ENCODE measurements around the gene CREB1.

The CREB1 gene

DNA sequence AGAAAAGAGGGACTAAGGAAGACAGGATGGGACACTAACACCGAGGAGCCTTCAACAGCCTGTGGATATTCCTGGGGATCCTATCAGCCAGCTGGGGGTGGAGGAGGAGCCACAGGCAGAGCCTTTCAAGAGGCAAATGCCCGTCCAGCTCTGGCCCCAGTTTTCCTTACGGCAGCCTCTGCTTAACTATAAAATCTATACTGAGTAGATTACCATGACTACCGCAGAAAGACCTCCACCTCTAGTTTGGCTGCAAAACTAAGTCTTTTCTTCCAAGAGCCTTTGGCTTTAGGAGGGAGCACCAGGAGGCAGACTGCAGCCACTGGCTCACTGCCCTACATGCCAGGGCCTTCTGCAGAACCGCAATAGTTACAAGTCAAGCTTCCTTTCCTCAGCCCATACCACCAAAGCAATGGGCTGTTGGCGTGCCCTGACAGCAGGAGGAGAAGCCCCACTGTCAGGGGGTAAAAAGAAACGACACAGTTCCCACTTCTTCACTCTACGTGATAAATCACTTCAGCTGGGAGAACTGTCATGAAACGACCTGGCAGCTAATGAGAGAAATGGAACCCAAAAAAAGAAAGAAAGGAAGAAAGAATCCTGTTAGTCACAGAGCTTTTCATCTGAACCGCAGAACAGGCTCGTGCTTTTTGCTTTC, 25.1 kb upstream of the CREB1 start:
- DNase-seq, result no peak

DNA sequence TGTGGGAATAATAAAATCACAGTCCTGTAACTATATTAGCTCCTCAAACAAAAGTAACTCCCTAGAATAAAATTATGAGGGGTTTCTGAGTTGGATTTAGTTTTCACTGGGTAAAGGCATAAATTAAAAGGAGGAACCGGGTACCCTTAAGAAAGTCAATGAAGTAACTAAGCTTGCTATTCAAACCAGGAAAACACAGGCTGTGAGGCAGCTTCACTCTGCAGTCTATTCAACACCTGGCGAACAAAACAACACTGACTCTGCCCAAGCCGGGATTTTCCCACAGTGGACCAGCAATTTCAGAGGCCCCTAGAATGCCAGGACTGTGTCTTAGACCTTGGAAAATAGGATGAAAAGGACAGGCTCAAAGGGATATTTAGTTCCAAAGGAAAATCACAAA, 24.6 kb upstream of the CREB1 start:
- no peak for DNase-seq

DNA sequence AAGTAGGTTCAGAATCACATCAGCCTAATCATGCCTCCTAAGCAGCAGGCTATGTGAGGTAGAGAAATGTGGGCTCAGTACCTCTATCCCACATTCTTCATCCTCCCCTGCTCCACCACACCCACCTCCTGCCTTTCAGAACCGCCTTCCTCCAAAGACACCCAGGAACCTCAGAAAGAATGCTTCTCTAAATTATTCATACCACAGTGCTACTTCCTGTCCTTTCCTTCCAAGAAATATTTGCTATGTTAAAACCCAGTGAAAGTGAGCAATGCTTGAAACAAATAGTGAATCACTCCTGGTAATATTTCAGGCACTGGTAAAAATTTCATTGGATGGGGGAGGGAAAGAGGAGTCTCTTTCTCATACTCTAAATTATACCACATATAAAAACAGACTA, 24.0 kb upstream of the CREB1 start:
- DNase-seq, result peak; percentile 14

DNA sequence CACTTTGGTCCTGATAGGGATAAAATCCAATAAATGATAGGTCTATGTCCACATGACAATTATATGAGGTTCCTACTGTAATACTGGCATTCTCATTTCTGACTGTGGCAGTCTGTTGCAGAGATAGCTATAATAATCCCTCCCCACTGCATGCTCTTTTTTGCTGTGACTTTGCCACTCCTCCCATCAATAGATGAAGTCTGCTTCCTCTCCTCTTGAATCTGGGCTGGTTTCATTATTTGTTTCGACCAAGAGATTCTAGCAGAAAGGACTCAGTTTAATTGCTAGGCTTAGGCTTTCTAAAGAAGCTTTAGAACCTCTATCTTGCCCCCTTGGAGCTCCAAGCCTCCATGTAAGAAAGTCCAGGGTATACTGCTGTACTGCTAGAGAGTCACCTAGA, 23.3 kb upstream of the CREB1 start:
- DNase-seq, result no peak

DNA sequence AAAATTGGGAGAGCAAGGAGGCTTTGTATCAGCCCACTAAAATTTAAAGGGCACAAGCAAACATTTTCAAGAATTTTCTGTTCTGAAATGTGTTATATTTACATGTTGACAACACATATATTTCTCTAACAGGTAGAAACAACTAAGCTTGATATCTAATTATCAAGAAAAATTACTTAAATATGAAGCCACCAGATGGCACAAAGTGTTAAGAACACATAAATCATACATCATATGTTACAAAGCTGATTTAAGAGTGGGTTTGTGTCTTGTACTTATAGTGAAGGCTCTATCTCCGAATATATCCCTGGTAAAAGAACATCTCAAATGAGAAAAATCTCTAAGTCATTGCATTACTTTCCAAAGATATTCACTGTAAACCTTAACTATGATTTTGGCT, 19.6 kb upstream of the CREB1 start:
- DNase-seq, result no peak

DNA sequence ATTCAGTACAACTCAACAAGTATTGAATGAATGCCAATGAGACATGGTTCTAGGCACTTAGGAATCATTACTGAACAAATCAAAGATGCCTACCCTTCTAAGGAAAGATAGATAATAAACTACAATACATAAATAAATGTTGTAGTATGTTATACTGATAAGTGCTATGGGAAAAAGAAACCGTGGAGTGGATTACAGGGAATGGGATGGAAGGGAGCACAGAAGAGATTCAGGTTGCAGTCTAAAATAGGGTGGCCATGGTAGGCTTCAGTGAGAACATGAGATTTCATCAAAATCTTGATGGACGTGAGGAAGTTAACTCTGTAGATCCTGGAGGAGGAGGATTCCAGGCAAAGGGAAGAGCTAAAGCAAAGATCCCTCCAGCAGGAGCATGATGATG, 17.9 kb upstream of the CREB1 start:
- DNase-seq, result no peak

DNA sequence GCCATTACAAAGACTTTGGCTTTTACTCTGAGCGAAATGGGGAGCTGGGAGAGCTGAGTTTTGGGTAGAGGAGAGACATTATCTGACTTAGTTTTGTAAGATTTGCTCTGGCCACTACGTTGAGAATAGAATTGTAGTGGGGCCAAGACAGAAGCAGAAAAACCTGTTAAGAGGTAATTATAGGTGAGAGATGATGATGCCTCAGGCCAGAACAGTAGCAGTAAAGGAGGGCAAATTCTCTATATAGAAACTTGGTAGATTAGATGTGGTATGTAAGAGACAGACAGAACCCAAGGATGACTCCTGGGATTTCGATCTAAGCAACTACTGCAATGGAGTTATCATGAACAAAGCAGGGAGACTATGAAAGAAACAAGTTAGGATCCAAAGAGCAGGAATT, 17.4 kb upstream of the CREB1 start:
- no peak for DNase-seq

DNA sequence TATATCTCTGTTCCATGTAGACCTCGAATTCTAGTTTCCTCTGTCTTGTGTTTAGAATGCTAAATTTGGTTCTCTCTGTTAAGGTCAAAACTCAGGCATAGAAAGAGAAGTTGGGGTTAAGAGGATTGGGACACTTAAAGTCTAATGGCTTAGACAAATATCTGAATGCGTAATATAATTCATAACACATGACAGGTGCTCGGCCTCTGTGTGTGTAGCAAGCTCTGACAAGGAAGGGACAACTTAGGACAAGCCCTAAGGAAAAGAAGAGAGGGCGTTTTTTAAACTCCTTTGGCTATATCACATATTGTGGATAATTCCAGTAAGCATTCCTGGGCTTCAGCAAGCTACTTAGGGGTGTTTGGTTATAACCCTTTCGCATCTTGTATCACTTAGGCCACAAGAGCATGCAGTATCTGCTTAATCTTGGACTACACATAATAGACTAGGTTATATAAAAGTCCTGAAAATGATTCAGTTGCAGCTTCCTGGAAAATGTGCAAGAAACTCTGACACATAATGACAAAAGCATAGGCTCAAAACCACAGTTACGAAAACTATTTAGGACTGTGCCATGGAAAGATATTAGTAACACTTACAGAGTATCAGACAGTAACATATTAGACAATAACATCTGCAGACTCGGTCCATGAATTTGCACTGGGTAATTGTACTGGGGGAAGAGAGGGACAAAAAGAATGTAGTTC, 16.1 kb upstream of the CREB1 start:
- no peak for DNase-seq

DNA sequence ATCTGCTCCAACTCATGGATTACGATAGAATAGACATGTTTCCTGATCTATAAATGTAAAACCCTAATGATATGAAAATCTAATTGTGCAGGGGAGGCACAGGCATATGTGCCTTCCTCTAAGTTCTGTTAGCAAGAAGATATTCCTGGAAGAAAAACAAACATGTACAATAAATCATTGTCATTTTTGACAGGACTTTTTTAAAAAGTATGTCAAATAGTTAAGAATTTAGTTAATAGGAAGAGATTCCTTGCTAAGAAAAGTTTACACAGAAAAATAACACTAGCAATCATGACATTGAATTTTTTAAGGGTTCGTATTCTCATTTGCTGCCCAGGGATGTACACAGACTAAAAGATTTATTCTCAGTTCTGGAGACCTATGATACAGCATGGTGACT, 15.3 kb upstream of the CREB1 start:
- no peak for DNase-seq

DNA sequence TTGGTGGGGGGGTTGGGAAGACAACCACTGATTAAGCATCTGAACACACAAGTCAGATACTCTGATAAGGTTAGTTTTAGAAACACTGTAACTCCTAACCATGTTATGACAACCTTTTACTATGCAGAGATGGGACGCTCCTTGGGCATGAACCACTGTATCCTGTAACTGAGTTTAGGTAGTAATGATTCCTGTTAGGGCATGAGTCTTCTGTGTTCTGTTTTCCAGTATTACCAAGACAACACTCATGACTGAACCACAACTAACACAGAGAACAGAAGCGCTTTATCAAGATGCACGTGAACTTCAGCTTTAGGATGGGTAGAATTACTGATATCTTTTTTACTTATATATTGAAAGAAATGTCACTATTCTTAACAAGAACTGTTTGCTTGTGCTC, 14.1 kb upstream of the CREB1 start:
- DNase-seq, result no peak

DNA sequence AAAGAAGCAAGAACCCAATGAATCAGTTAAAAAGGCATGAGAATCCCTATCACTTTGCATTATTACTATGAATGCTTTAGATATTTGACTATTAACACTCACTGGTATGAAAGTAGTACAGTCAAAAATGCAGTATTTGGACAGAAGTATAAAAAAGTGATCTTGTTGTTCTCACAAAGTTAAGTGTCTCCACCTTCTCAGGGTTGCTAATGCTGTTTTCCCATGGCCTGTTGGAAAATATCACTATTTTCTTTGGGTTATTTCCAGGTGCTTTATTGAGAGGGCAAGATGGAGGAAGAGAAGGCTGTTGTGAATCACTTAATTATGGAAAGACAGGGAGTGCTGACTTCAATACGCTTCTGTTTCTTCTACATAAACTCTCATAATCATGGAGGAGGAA, 13.6 kb upstream of the CREB1 start:
- DNase-seq, result no peak

DNA sequence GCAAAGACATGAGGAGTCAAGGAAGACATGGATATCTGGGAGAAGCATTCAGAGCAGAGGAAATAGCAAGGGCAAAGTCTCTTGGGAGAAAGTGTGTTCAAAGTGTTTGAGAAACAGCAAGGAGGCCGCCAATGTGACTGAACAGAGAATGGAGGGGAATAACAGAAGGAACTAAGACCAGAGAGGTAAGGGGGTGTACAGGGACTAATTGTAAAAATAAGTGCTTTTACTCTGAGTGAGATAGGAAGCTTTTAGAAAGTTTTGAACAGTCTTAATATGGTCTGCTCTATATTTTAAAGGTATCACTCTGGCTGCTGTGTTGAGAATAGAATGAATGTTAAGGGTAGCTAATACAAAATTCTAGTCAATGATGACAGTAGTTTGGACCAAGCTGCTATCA, 6.8 kb upstream of the CREB1 start:
- DNase-seq, result no peak

DNA sequence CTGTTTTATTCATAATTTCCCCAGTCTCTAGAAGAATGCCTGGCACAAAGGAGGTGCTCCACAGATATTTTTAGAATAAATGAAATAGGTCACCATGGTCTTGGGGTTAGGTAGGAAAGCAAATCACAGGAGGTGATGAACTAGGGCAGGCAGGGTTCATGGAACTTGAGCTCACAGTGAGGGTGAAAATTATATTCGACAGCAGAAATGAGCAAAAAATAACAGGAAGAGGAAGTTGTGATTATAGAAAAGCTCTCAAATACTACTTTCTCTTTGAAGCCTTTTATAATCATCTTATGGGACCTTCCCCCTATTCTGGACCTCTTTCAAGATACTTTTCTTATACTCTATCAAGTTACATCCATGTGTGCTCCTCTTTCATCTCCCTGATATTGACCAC, 4.5 kb upstream of the CREB1 start:
- no peak for DNase-seq

DNA sequence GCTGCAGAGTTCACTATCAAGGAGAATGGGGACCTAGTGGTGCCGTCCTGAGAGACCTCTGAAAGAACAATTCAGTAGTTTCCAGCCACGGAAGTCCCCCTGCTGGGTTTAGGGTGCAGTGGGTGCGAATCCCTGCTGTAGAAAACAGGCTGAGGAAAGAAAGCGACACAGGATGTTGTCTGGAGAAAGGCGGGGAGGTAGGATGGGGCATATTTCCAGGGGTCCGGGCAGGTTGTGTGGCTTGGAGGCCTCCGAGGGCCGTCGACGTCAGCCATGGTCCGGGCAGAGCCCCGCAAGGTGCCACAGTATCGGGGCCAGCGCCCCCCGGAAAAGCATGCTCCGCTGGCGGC, 807 bp upstream of the CREB1 start:
- DNase-seq, result peak; percentile 59

DNA sequence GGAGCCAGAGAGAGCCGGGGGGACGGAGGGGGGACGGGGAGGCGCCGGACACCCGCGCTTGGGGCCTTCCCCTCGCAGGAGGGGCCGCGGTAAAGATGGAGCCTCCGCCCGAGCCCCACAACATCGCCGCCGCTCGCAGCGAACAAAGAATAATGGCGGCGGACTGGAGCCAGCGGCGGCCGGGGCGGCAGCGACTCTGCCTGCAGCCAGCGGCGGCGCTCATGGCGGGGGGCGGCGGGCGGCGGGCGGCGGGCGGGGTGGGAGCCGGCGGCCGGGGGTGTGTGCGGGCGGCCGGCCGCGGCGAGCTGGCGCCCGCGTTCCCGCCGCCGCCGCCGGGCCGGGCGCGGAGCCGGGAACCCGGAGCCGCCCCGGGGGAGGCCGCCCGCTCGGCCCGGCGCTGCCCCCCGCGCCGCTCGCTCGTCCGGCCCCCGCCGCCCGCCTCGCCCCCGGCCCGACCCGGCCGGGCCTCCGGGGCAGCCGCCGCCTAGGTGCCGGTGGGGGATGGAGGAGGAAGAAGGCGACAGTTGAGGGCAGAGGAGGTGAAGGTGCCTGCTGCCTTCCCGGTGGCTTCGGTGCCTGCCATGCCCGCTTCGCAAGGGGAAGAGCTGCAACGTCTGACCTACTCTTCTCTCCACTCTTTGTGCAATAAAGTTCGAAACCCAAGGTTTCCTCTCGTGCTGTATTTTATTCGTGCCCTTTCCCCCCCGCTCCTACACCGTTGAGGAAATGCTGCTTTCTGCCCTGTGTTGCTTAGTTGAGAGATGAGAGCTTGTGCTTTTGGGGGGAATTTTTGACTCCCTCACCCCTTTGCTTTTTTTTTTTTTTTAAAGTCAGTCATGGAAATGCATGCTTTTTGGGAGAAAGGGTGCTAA, 634 bp downstream of the CREB1 start:
- peak; percentile 22 for DNase-seq

DNA sequence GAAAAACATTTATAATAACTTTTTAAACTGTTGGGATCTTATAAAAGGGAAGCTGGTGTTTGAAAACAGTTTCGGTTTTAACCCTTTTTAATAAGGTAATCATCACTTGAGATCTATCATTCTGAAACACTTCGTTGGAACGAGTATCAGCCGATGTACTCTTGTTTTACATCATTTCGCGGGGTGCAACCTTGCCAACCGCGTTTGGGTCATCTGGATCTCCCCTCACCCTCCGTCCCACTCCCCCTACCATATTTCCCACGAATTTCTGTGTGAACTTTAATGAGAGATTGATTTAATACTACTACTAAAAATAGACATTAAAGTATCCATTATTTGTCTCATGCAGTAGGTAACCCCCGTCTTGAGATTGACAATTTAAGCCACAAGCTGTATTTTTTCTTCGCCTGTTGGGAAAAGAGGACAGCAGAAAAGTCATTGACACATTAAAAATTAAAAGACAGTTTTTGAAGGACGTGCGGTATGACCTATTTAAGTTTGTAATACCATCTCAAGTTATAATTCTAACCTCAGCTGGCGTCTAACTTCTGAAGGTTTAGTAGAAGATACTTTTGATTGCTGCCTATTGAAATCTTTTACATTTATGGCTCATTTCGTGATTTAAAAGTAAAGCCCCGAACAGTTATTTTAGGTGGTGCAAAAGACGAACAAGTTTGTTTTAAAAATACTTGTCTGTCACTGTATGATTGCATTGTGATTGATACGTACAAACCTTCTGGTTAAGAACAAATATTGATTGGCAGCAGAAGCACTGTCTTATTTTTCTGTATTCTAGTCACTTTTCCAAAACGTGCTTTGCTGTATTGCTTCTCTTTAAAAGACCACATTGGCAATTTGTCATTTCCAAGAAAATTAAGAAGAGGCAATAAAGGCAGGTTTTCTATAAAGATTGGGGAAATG, 1.5 kb downstream of the CREB1 start:
- DNase-seq, result peak; percentile 5

DNA sequence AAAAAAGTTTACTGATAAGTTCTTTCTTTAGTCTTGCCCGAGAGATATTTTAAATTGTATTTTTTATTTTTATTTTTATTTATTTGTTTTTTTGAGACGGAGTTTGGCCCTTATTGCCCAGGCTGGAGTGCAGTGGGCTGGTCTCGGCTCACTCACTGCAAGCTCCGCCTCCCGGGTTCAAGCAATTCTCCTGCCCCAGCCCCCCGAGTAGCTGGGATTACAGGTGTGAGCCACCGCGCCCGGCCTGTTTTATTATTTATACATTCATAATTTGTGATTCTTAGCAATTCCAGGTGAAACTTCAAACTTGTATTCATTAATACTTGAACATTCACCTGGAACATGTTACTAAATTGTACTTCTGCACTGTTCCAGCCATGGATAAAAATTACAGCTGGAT, 2.9 kb downstream of the CREB1 start:
- DNase-seq, result no peak

DNA sequence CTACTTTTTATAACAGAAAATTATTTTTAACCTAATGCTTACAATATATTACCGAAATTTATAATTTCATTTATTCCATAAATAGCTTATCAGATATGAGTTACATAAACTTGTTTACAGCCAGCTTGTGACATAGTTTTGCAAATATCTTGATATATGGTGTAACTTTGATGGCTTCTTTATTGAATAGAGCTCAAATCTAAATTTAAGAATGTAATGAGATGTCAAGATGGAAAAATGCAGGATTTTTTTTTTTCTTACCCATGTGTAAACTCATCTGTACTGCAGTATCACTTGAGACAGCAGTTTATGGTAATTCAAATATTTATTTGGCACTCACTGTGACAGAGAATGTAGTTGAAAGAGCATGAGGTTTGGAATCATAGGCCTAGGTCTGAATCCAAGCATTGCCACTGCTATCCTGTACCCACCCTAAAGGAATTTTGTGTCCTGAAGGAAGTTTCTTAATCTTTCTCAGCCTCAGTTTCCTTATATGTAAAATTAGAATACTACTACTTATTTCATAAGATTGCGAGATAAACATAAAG, 3.8 kb downstream of the CREB1 start:
- no peak for DNase-seq

DNA sequence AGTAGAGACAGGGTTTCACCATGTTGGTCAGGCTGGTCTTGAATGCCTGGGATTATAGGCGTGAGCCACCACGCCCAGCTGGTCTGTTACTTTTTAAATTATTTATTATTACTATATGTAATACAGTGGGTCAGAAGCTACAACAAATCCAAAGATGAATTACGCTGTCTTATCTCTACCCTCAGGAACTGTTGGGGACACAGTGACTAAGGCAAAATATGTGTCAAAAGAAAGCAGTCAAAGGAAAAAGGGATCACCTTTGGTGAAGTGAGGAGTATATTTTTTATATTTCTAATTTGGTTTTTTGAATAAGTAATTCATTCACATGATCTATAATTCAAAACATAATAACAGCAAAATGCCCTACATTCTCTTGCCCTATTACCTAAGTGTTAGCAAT, 4.7 kb downstream of the CREB1 start:
- DNase-seq, result no peak

DNA sequence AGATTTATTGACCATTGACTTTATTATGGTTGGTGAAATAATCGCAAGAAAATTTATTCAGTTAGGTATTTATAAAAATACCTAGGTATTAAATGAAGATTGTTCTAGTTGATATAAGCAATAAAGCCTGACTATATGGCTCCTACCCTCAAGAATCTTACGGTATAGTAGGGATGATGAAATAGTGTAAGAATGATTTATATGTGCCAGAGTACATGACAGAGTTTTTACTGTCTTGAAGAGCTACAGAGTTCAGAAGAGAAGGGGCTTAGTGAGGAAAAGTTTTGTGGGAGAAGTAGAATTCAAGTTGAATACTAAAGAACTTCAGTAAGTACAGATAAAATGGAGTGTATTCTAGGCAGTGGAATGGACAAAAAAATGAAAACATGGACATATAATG, 9.7 kb downstream of the CREB1 start:
- DNase-seq, result no peak

DNA sequence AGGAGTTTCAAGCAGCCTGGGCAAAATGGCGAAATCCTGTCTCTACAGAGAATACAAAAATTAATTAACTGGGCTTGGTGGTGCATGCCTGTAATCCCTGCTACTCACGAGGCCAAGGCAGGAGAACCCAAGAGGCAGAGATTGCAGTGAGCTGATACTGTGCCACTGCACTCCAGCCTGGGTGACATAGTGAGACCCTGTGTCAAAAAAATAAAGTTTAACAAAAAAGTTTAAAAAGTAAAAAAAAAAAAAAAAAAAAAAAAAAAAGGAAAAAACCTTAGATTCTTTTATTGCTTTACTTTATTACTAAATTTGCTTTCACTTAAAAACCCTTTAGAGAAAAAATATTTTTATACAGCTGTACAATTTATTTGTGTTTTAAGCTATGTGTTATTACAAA, 10.7 kb downstream of the CREB1 start:
- no peak for DNase-seq

DNA sequence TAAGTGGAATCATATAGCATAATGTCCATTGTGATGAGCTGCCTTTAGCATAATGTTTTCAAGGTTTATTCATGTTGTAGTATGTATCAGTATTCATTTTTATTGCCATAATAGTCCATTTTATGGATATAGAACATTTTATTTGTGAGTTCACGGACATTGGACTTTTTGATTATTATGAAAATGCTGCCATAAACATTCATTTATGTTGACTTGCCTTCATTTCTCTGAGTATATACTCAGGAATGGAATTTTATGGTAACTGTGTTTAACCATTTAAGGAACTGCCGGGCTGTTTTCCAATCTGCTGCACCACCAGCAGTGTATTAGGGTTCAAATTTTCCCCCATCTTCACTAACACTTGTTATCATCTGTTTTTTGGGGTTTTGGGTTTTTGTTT, 12.2 kb downstream of the CREB1 start:
- no peak for DNase-seq

DNA sequence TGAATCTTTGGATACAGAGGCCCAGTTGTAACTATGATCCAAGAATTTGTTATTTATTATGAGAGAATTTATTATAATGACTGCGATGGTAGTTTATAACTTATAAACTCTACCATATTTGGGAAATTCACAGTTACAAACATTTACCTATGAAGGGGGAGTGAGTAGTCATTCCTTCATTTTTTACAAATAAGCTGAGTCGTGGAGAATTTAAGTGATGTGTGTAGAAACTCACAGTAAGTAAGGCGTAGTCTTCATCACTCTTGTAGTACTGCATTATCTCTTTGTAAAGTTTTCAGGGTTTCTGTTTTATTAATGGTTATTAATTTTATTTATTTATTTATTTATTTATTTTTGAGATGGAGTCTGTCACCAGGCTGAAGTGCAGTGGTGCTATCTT, 13.5 kb downstream of the CREB1 start:
- DNase-seq, result no peak
